Stomach (tissue), 9 donors: Measurements from ENCODE around the gene AGER. TPM values are rescaled to one million over a fixed set of nuclear protein-coding genes. Genes with fewer than 3 reads are reported as not detected.
"Not testable (repeated sequence)": the region's sequence is repeated elsewhere in the genome, so short reads cannot be mapped to it uniquely, and the experiment has no call there.

Source experiments
- DNase-seq, 2 donors: peaks; one replicate each; pipeline versions ENCODE4 v3.0.0 to v3.0.0-alpha.2; 2013 to 2019
- H3K27ac ChIP-seq, 5 donors: fragments of 200-600 bp in 4 of 5; sonication (generic) in 4 of 5; one replicate each; pipeline ENCODE4 v1.5.1; 2013 to 2019; ENCODE audit warnings: mild to moderate bottlenecking in 1 of 5, moderate library complexity in 1 of 5
- H3K27me3 ChIP-seq, 3 donors: fragments of 200-600 bp; sonication (generic); one replicate each; pipeline ENCODE4 v1.5.1; 2017 to 2019; ENCODE audit warnings: mixed run types in 1 of 3
- H3K36me3 ChIP-seq, 4 donors: fragments of 200-600 bp; sonication (generic); 1 replicate in 3 of 4; 2 replicates in 1 of 4; pipeline ENCODE4 v1.5.1; 2016 to 2019
- H3K4me1 ChIP-seq, 4 donors: fragments of 200-600 bp; sonication (generic); one replicate each; pipeline ENCODE4 v1.5.1; 2016 to 2019
- H3K4me3 ChIP-seq, 4 donors: fragments of 200-600 bp; sonication (generic) in 3 of 4; one replicate each; pipeline ENCODE4 v1.5.1; 2016 to 2019; ENCODE audit warnings: mild to moderate bottlenecking in 1 of 4
- H3K9me3 ChIP-seq, 4 donors: fragments of 200-600 bp; sonication (generic); one replicate each; pipeline ENCODE4 v1.5.1; 2016 to 2019
- CTCF ChIP-seq, 7 experiments: fragments of 450-650 bp in 4 of 7; fragments of 200-600 bp in 3 of 7; sonication (generic) in 3 of 7; IDR thresholded peaks; one replicate each; pipeline ENCODE4 v1.5.1; 2016 to 2019; ENCODE audit warnings: antibody characterized with exemption in 7 of 7, control low read depth in 2 of 7, mild to moderate bottlenecking in 1 of 7
- EP300 ChIP-seq: sonication (generic); formaldehyde crosslinking; IDR thresholded peaks from one replicate; pipeline ENCODE4 v1.6.1; 2017; ENCODE audit warnings: antibody characterized with exemption
- POLR2A ChIP-seq, 4 donors: fragments of 450-650 bp; IDR thresholded peaks; one replicate each; pipeline ENCODE4 v1.6.1; 2016; ENCODE audit warnings: antibody characterized with exemption in 4 of 4, control low read depth in 2 of 4, mild to moderate bottlenecking in 1 of 4, moderate library complexity in 1 of 4
- POLR2AphosphoS5 ChIP-seq, 3 donors: sonication (generic); formaldehyde crosslinking; IDR thresholded peaks; one replicate each; pipeline ENCODE4 v1.6.1; 2016; ENCODE audit warnings: antibody characterized with exemption in 3 of 3
- WGBS, 5 donors: extraction: QIAGEN DNeasy Blood & Tissue Kit in 3 of 5; methylation state at CpG; one replicate each; pipeline versions ENCODE4 v1.1.5 to v1.1.7; 2013 to 2018; 5-methylcytosine and 5-hydroxymethylcytosine counted together
- intact Hi-C: fragments of 100-400 bp; cut with DNase I; formaldehyde crosslinking; loops from one replicate; pipeline ENCODE4 v1.15.1; 2023; ENCODE audit warnings: low total_unique reads
- polyA plus RNA-seq, 3 donors: library from polyadenylated mRNA; stranded (reverse); fragments of 200-250 nt; gene quantifications; one replicate each; pipeline ENCODE4 v1.2.3, GENCODE V29; 2013
- total RNA-seq, 5 donors: library from RNA; depleted of rRNA; stranded (reverse); fragments of >200 nt; gene quantifications; one replicate each; pipeline versions ENCODE4 v1.1.0 to v1.2.3, GENCODE V29; 2014 to 2016
- donor health status: healthy with polysubstance abuse.
- donor health status: Bipolar disorder and iron deficiency.
- donor health status: healthy.

The AGER gene
- total and polyA plus RNA-seq, 8 donors, result 0.87 to 35.6 (median 14.9) TPM

GRCh38 chr6:32144238-32144637, 39.8 kb downstream of the AGER start:
- Histone ChIP-seq H3K4me1 (peaks cover 0 to 16% (median 8%) of the 10 kb centered on the region in 4 donors), H3K27me3 (peaks cover 0 to 11% (median 0%) of the 10 kb centered on the region in 3 donors), H3K36me3 (peaks cover 0 to 10% (median 5%) of the 10 kb centered on the region in 4 donors), H3K27ac (peak overlapping the region in 2 of 5 donors; percentile 52 to 61)
- peak; percentile 48 to 61 for DNase-seq
- WGBS, 5 donors, result 26 to 63% (median 44%) methylated on average over 7 of the region's 7 CpGs
- TF ChIP-seq POLR2AphosphoS5 (IDR thresholded peaks at IDR 0.05), result peak in 1 of 3 donors; percentile 9
- intact Hi-C loops, H3K4me3 ChIP-seq, H3K9me3 ChIP-seq: not testable (repeated sequence)

GRCh38 chr6:32140420-32141046, 43.5 kb downstream of the AGER start:
- WGBS, 5 donors, result 57 to 69% (median 66%) methylated on average over 5 of the region's 5 CpGs
- TF ChIP-seq CTCF (IDR thresholded peaks at IDR 0.05) (no peak), POLR2A (IDR thresholded peaks at IDR 0.05) (no peak), POLR2AphosphoS5 (IDR thresholded peaks at IDR 0.05) (no peak), EP300 (no peak)
- DNase-seq, result no peak
- Histone ChIP-seq H3K27me3 (no peaks in the 10 kb centered on the region), H3K9me3 (no peaks in the 10 kb centered on the region), H3K27ac (no peak overlapping the region), H3K4me3 (no peak overlapping the region), H3K36me3 (no peaks in the 10 kb centered on the region), H3K4me1 (peaks cover 0 to 6% (median 2%) of the 10 kb centered on the region in 4 donors)
- intact Hi-C loops, result no loop called here

- Histone ChIP-seq H3K27ac (no peak overlapping the region), H3K4me3 (no peak overlapping the region), H3K9me3 (no peaks in the 10 kb centered on the region), H3K4me1 (peaks cover 0 to 5% (median 2%) of the 10 kb centered on the region in 4 donors), H3K27me3 (no peaks in the 10 kb centered on the region), H3K36me3 (no peaks in the 10 kb centered on the region)
- DNase-seq, result no peak
- intact Hi-C loops, result no loop called here
- TF ChIP-seq EP300 (no peak), CTCF (IDR thresholded peaks at IDR 0.05) (no peak), POLR2AphosphoS5 (IDR thresholded peaks at IDR 0.05) (no peak), POLR2A (IDR thresholded peaks at IDR 0.05) (no peak)
- WGBS, 5 donors, result 63 to 77% (median 67%) methylated on average over 5 of the region's 5 CpGs
These were observed 44.5 kb downstream of the AGER start for GRCh38 chr6:32139590-32139989.

GRCh38 chr6:32137454-32137853, 46.6 kb downstream of the AGER start:
- H3K36me3 ChIP-seq, result no peaks in the 10 kb centered on the region
- no peaks in the 10 kb centered on the region for H3K27me3 ChIP-seq
- no peaks in the 10 kb centered on the region for H3K9me3 ChIP-seq
- intact Hi-C loops, result no loop called here
- H3K4me1 ChIP-seq, result no peaks in the 10 kb centered on the region
- no peak overlapping the region for H3K4me3 ChIP-seq
- TF ChIP-seq EP300 (no peak), POLR2A (IDR thresholded peaks at IDR 0.05) (no peak), POLR2AphosphoS5 (IDR thresholded peaks at IDR 0.05) (no peak), CTCF (IDR thresholded peaks at IDR 0.05) (no peak)
- no peak overlapping the region for H3K27ac ChIP-seq
- DNase-seq, result no peak

GRCh38 chr6:32133786-32134185, 50.3 kb downstream of the AGER start:
- no peak for TF ChIP-seq POLR2A (IDR thresholded peaks at IDR 0.05)
- TF ChIP-seq EP300, result no peak
- TF ChIP-seq POLR2AphosphoS5 (IDR thresholded peaks at IDR 0.05), result no peak
- no peak for TF ChIP-seq CTCF (IDR thresholded peaks at IDR 0.05)
- WGBS, 5 donors, result 72 to 86% (median 80%) methylated on average over 4 of the region's 4 CpGs
- H3K27ac ChIP-seq, result no peak overlapping the region
- no peak for DNase-seq
- no peaks in the 10 kb centered on the region for H3K9me3 ChIP-seq
- intact Hi-C loops, result no loop called here
- no peak overlapping the region for H3K4me3 ChIP-seq
- no peaks in the 10 kb centered on the region for H3K27me3 ChIP-seq
- peaks cover 10 to 18% (median 12%) of the 10 kb centered on the region in 4 donors for H3K4me1 ChIP-seq
- H3K36me3 ChIP-seq, result no peaks in the 10 kb centered on the region
